HG03571 (cell line): Measurements from ENCODE around the gene DDA1.

ENCODE experiments used
- ATAC-seq: cut with Tn5 transposase; IDR thresholded peaks from one replicate; pipeline ENCODE4 v1.9.1; 2021; ENCODE audit not compliant: unreplicated experiment

Gene DDA1

DNA sequence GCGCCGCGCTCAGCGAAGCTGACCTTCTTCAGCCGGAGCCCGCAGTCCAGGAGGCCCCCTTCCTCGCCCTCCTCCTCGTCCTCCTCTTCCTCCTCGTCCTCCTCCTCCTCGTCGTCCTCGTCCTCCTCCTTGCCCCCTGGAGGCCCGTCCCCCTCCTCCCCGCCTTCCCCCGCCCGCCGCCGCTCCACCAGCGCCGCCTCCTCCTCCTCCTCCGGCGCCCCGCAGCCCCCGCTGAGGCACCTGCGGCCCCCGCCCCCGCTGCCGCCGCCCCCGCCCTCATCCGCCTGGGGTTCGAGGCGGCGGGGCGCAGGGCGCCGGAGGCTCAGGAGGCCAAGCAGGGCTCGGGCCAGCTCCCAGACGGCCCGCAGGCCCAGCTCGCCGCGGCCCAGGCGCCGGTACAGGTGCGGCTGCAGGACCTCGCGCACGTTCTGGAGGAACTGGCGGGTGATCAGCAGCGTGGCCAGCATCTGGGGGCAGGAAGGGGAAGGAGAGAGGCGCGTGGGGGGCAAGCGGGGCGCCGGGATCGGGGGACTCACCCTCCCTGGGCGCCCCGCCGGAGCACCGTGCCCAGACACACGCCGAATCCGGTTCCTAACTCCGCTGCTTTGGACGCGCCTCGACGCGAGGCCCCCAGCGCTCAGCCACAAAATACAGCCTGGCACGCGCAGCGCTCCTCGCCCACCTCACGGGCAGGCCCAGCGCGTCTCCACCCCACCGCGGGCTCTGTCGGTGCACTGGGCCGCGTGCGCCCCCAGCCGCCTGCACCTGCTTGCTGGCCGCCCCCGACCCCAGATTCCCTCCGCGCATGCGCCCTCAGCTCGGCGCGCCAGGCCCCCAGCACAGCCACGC, 19.4 kb downstream of the DDA1 start:
- ATAC-seq = no peak

DNA sequence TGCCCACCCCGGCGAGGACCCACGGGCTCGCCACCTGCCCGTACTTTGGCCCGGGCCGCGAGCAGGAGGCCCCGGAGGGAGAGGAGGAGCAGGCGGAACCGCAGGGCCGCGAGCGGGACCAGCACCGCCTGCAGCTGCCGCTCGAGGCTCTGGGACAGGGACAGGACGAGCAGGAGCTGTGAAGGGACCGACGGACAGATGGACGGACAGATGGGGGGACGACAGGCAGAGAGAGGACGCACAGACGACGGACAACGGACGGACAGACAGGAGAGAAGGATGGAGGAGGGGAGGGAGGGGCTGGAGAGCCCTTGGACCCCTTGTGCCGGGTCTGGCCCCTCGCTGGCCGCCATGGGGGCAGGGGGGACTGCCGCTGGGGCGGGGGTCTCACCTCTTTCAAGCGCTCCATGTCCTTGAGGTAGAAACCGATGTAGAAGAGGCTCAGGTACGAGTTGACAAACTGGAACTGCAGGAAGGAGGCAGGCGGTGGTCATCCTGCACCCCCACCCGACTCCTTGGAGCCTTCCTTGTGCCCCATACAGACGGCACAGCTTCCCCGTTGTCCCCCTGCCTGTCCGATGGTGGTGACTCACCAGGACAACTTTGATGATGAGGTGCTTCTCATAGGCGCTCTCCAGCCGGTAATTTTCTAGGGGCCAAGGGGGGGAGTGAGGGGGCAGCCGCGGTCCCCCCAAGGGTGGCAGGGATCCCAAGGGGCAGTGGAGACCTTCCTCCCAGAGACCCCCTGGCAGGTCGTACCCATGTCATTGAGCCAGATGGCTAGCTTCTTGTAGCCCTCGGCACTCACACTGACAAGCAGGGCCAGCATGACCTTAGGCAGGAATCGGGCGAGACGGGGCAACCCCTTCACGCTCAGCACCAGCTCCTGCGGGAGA, 20.3 kb downstream of the DDA1 start:
- no peak for ATAC-seq

DNA sequence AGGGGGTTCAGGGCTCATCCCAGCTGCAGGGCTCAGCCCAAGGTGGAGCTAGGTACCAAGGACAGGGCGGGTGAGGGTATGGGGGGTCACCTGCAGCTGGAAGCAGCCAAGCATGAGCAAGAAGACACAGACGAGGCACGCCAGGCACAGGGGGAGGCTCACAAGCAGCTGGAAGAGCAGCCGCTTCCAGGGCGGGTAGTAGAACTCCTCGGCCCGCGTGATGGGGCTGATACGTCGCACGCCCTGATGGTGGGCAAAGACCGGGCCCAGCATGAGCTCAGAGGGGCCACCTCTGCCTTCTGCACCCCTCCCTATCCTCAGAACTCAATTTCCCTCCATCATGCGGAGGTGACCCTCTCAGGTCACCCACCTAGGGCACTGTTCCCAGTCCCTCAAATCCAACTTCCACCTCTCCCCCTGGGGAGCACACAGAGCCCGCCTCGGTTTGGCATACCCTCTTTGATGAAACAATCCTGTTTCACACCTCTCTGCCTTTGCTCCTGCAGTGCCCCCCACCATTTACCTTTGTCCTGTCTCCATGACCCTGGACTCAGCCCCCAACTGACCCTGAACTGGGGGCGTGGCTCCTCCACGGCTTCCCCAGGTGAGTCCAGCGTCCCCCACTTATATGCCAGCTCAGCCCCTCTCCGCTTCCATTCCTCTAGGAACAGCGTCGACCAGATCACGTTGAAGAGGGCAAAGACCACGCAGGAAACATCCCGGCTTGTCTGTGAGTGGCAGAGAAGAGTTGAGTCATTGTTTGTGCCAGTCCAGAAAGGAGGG, 21.1 kb downstream of the DDA1 start:
- no peak for ATAC-seq

DNA sequence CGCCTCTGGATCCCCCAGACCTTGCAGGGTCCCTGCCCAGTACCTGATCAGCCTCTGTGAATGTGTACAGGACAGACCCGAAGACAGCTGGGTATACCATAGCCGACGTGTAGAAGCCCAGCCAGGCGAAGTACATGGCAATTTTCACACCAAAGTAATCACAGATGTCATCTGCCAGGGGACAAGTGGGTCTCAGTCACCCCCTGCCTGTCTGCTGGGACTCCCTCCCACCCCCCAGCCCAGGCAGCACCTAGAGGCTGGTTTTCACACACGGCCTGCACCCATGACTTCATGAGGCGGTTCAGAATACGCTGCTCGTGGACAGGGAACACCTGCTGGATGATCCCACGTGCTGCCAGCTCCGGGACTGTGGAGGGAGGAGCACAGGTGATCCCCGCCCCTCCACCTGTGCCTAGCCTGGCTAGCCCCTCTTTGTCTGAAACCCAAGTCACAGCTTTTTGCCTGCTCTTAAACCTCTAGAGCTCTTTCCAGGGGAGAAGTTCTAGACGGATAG, 21.7 kb downstream of the DDA1 start:
- ATAC-seq = no peak

DNA sequence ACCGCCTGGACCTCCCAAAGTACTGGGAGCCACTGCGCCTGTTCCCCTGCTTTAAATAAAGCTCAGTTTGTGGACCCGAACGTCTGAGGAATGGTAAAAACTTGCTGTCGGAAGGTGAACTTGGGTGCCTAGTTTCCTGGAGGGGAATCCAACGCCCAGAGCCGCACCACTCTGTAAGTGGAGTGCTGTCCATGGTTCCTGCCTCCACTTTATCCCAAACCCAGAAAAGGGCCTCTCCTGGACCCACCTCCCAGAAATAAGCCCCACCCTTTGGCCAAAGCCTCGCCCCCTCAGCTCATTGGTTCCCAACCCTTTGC, 23.0 kb downstream of the DDA1 start:
- no peak for ATAC-seq

- ATAC-seq = no peak
These were observed 23.6 kb downstream of the DDA1 start for GRCh38 chr19:17332677-17333581.

GRCh38 chr19:17333611-17334413, 24.4 kb downstream of the DDA1 start:
- no peak for ATAC-seq

- peak; percentile 35 for ATAC-seq
These were observed 25.3 kb downstream of the DDA1 start, which contains the start of gene ANO8 for GRCh38 chr19:17334414-17335409. TSS of gene ANO8 (minus strand) at chr19:17334855. CDS start at chr19:17334670, 185 bp downstream.

GRCh38 chr19:17335575-17335974, 26.2 kb downstream of the DDA1 start:
- no peak for ATAC-seq

DNA sequence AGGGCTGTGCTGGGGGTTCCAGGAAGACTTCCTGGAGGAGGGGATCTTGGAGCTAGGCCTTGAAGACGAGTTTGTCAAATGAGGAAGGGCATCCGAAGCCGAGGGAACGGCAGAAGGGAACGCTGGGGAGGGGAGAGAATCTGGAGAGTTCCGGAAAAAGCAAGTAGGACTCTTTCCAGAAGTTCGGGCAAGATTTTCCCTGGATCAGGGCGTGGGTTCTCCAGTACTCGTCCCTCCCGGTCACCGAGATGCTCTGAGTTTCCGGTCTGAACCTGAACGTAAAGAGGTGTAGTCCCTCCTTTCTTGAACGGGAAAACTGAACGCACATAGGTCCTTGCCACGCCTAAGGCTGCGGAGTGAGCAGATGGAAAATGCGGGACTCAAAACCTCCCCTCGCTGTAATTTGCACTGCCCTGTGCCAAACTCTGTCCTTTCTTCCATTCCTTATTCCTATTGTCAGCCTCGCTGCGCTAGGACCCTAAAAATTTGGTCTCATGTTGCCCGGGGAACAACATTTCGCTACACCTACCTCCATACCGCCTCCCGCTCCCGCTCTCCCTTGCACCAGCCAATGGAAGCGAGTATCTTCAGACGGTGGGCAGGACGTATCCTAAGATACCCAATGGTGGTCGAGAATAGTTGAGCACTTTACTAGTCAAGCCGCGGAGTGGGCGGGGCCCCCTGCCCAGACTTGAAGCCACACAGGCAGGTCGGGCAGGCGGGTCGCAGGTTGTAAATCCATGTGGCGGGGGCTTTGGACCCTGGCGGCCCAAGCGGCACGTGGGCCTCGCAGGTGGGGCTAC, 27.7 kb downstream of the DDA1 start, which contains the start of gene GTPBP3:
GTPBP3 (plus strand) TSS at position 682 of the 803 bp plus-strand sequence; CDS start at position 741, 59 bp downstream.
- ATAC-seq = peak; percentile 59

- ATAC-seq = no peak
These were observed 28.5 kb downstream of the DDA1 start for GRCh38 chr19:17337675-17338432.

GRCh38 chr19:17338433-17339078, 29.2 kb downstream of the DDA1 start:
- ATAC-seq = no peak

DNA sequence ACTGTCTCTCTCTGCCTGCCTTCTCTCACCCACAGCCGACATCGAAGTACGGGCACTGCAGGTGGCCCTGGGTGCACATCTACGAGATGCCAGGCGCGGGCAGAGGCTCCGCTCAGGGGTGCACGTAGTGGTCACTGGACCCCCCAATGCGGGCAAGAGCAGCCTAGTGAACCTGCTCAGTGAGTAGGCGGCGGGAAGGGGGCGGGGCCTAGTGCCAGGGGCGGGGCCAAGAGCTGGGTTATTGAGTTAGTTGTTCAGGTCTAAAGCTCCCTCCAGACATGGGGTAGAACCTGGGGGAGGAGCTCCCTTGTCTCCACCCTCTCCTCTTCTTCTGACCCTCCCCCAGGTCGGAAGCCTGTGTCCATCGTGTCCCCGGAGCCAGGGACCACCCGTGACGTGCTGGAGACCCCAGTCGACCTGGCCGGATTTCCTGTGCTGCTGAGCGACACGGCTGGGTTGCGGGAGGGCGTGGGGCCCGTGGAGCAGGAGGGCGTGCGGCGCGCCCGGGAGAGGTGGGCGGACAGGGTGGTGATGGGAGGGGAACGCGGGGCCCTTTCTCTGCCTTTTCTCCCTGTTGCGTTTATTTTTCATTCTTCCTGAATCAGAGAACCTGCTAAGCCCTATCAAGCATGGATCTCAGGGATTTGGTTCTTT, 29.9 kb downstream of the DDA1 start:
- ATAC-seq = no peak

- ATAC-seq = no peak
These were observed 31.0 kb downstream of the DDA1 start for GRCh38 chr19:17340302-17340870.

DNA sequence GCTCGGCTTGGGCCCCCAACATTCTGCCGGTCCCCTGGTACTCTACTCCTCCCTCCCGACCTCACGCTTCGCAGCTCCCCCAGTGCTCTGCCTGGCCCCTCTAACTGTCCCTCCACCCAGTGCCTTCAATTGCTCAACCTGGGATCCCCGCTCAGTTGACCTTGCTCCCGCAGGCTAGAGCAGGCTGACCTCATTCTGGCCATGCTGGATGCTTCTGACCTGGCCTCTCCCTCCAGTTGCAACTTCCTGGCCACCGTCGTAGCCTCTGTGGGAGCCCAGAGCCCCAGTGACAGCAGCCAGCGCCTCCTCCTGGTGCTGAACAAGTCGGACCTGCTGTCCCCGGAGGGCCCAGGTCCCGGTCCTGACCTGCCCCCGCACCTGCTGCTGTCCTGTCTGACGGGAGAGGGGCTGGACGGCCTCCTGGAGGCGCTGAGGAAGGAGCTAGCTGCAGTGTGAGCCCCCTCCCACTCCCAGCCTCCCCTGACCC, 31.6 kb downstream of the DDA1 start:
- ATAC-seq = no peak
